CD14-positive monocyte (primary cell): ENCODE results near the gene GATA3. TPM values are rescaled to one million over a fixed set of nuclear protein-coding genes. Genes with fewer than 3 reads are reported as not detected.

Experiments
- DNase-seq, 3 donors: peaks; one replicate each; pipeline ENCODE4 v3.0.0-alpha.2; 2011 to 2022
- H2AFZ ChIP-seq: 2 replicates; pipeline ENCODE4 v1.6.0; 2012; ENCODE audit warnings: mild to moderate bottlenecking, low read depth, low read length, inconsistent platforms; ENCODE audit not compliant: insufficient read depth, poor library complexity, severe bottlenecking
- H3K27ac ChIP-seq, 2 donors: 1 replicate in 1 of 2; 2 replicates in 1 of 2; pipeline ENCODE4 v1.5.1; 2012 to 2013; ENCODE audit warnings: low read length in 2 of 2, control low read depth in 1 of 2, inconsistent platforms in 1 of 2, low read depth in 1 of 2, mild to moderate bottlenecking in 1 of 2
- H3K27me3 ChIP-seq, 2 donors: one replicate each; pipeline versions ENCODE4 v1.6.0 to v1.6.1; 2011 to 2013; ENCODE audit warnings: low read length in 2 of 2; ENCODE audit not compliant: control insufficient read depth in 2 of 2, insufficient read depth in 2 of 2
- H3K36me3 ChIP-seq, 2 donors: replicated peaks in 1 of 2; 1 replicate in 1 of 2; 2 replicates in 1 of 2; pipeline versions ENCODE4 v1.5.1 to v1.6.1; 2012 to 2013; ENCODE audit warnings: low read length in 2 of 2, control low read depth in 1 of 2, inconsistent platforms in 1 of 2, mild to moderate bottlenecking in 1 of 2; ENCODE audit not compliant: insufficient read depth in 2 of 2, control insufficient read depth in 1 of 2
- H3K4me1 ChIP-seq, 2 donors: 1 replicate in 1 of 2; 2 replicates in 1 of 2; pipeline versions ENCODE4 v1.5.1 to v1.6.1; 2012 to 2013; ENCODE audit warnings: low read length in 2 of 2, control low read depth in 1 of 2, inconsistent platforms in 1 of 2, mild to moderate bottlenecking in 1 of 2, moderate library complexity in 1 of 2; ENCODE audit not compliant: insufficient read depth in 2 of 2, control insufficient read depth in 1 of 2
- H3K4me2 ChIP-seq: replicated peaks from 2 replicates; pipeline ENCODE3; 2012; ENCODE audit warnings: low read length, moderate library complexity, mild to moderate bottlenecking; ENCODE audit not compliant: poor library complexity, severe bottlenecking; ENCODE audit errors: extremely low read depth
- H3K4me3 ChIP-seq, 3 experiments: fragments of 200-600 bp in 1 of 3; sonication (generic) in 1 of 3; replicated peaks in 1 of 3; 1 replicate in 2 of 3; 2 replicates in 1 of 3; pipeline ENCODE4 v1.5.1; 2011 to 2013; ENCODE audit warnings: low read length in 3 of 3, mild to moderate bottlenecking in 3 of 3, control low read depth in 2 of 3, low read depth in 2 of 3, inconsistent platforms in 1 of 3, moderate library complexity in 1 of 3
- H3K79me2 ChIP-seq: 2 replicates; pipeline ENCODE4 v1.6.0; 2012; ENCODE audit warnings: mild to moderate bottlenecking, control low read depth, inconsistent platforms, low read length, moderate library complexity; ENCODE audit not compliant: insufficient read depth
- H3K9ac ChIP-seq: 2 replicates; pipeline ENCODE4 v1.6.0; 2017; ENCODE audit warnings: low read length, mild to moderate bottlenecking; ENCODE audit not compliant: insufficient read depth, poor library complexity, severe bottlenecking
- H3K9me3 ChIP-seq, 2 donors: replicated peaks in 1 of 2; 1 replicate in 1 of 2; 2 replicates in 1 of 2; pipeline versions ENCODE4 v1.5.1 to v1.6.1; 2012 to 2013; ENCODE audit warnings: low read length in 2 of 2, control low read depth in 1 of 2; ENCODE audit not compliant: control insufficient read depth in 1 of 2, insufficient read depth in 1 of 2
- H4K20me1 ChIP-seq: 2 replicates; pipeline ENCODE4 v1.6.0; 2012; ENCODE audit warnings: mild to moderate bottlenecking, low read length, control low read depth, moderate library complexity; ENCODE audit not compliant: insufficient read depth
- H3K27ac Mint-ChIP-seq, 7 donors: one replicate each; pipeline ENCODE4 v1.8.0; 2020; ENCODE audit warnings: mild to moderate bottlenecking in 7 of 7, mixed read lengths in 7 of 7, moderate library complexity in 6 of 7, inconsistent platforms in 2 of 7
- H3K27me3 Mint-ChIP-seq, 3 donors: one replicate each; pipeline ENCODE4 v1.8.0; 2021 to 2022; ENCODE audit warnings: low read depth in 3 of 3, mild to moderate bottlenecking in 3 of 3, mixed read lengths in 3 of 3, moderate library complexity in 3 of 3, inconsistent platforms in 1 of 3
- H3K36me3 Mint-ChIP-seq, 2 donors: one replicate each; pipeline ENCODE4 v1.8.0; 2020; ENCODE audit warnings: mixed read lengths in 2 of 2, inconsistent platforms in 1 of 2, mild to moderate bottlenecking in 1 of 2
- H3K4me1 Mint-ChIP-seq: one replicate; pipeline ENCODE4 v1.8.0; 2020; ENCODE audit warnings: mild to moderate bottlenecking, mixed read lengths
- H3K4me3 Mint-ChIP-seq, 2 donors: one replicate each; pipeline ENCODE4 v1.8.0; 2020; ENCODE audit warnings: mild to moderate bottlenecking in 2 of 2, mixed read lengths in 2 of 2, moderate library complexity in 1 of 2
- H3K9me3 Mint-ChIP-seq, 7 donors: one replicate each; pipeline ENCODE4 v1.8.0; 2020 to 2022; ENCODE audit warnings: mixed read lengths in 7 of 7, mild to moderate bottlenecking in 6 of 7, moderate library complexity in 6 of 7, inconsistent platforms in 2 of 7
- CTCF ChIP-seq: fragments of 200-600 bp; IDR thresholded peaks from one replicate; pipeline ENCODE4 v1.8.0; 2022; ENCODE audit warnings: antibody characterized with exemption, mild to moderate bottlenecking
- WGBS: methylation state at CpG from one replicate; pipeline ENCODE4 v1.1.5; 2013; ENCODE audit warnings: missing lambda C conversion rate; ENCODE audit not compliant: insufficient coverage; 5-methylcytosine and 5-hydroxymethylcytosine counted together
- intact Hi-C, 2 donors: fragments of 100-400 bp; cut with micrococcal nuclease; formaldehyde crosslinking; loops; one replicate each; pipeline versions ENCODE4 v1.15.0 to v1.15.1; 2023
- polyA plus RNA-seq, 3 donors: library from polyadenylated mRNA; depleted of rRNA in 1 of 3; unstranded in 2 of 3; stranded (reverse) in 1 of 3; fragments of 300-500 nt in 2 of 3; fragments of >200 nt in 1 of 3; fragmentation: Illumina TruSeq in 2 of 3; gene quantifications; 1 replicate in 2 of 3; 2 replicates in 1 of 3; pipeline ENCODE4 v1.2.3, GENCODE V29; 2012 to 2021

The GATA3 gene
- polyA plus RNA-seq, 3 donors = 0.07 to 0.08 TPM; not detected in 1

GRCh38 chr10:8095959-8096358 lies 41.5 kb downstream of the GATA3 start:
- intact Hi-C loops = no loop called here

GRCh38 chr10:8096931-8097330 lies 42.4 kb downstream of the GATA3 start:
- H2AFZ ChIP-seq = no peak overlapping the region
- H3K27ac ChIP-seq = no peak overlapping the region
- no peak overlapping the region for H3K4me3 ChIP-seq
- H3K79me2 ChIP-seq = no peaks in the 10 kb centered on the region
- no peaks in the 10 kb centered on the region for H4K20me1 ChIP-seq
- Mint-ChIP-seq H3K27me3 (peaks cover 0 to 8% (median 1%) of the 10 kb centered on the region in 3 donors), H3K4me3 (no peak overlapping the region), H3K36me3 (no peaks in the 10 kb centered on the region), H3K4me1 (no peaks in the 10 kb centered on the region), H3K9me3 (peaks cover 0 to 3% (median 0%) of the 10 kb centered on the region in 7 donors), H3K27ac (no peak overlapping the region)
- no CpG with 5 or more reads among the region's 5 CpGs for WGBS
- H3K36me3 ChIP-seq = no peaks in the 10 kb centered on the region
- no peaks in the 10 kb centered on the region for H3K9me3 ChIP-seq
- H3K4me1 ChIP-seq = no peaks in the 10 kb centered on the region
- H3K27me3 ChIP-seq = no peaks in the 10 kb centered on the region
- DNase-seq = no peak
- intact Hi-C loops = no loop called here
- H3K4me2 ChIP-seq = no peak overlapping the region
- no peak for TF ChIP-seq CTCF
- no peak overlapping the region for H3K9ac ChIP-seq

More at GRCh38 chr10:8095959-8096358, 41.5 kb downstream of the GATA3 start:
- Histone ChIP-seq H3K36me3 (no peaks in the 10 kb centered on the region), H3K27ac (no peak overlapping the region), H3K4me2 (no peak overlapping the region), H4K20me1 (no peaks in the 10 kb centered on the region), H3K79me2 (no peaks in the 10 kb centered on the region), H3K4me3 (no peak overlapping the region), H3K9ac (no peak overlapping the region), H3K9me3 (no peaks in the 10 kb centered on the region), H3K4me1 (no peaks in the 10 kb centered on the region), H2AFZ (no peak overlapping the region), H3K27me3 (no peaks in the 10 kb centered on the region)
- WGBS = 87% methylated on average over 10 of the region's 14 CpGs
- peaks cover 0 to 3% (median 0%) of the 10 kb centered on the region in 7 donors for H3K9me3 Mint-ChIP-seq
- no peaks in the 10 kb centered on the region for H3K36me3 Mint-ChIP-seq
- no peak overlapping the region for H3K4me3 Mint-ChIP-seq
- TF ChIP-seq CTCF = no peak
- H3K27ac Mint-ChIP-seq = peak overlapping the region in 1 of 7 donors; percentile 52
- no peak for DNase-seq
- peaks cover 1% of the 10 kb centered on the region for H3K4me1 Mint-ChIP-seq
- peaks cover 0 to 10% (median 1%) of the 10 kb centered on the region in 3 donors for H3K27me3 Mint-ChIP-seq
